G401 (cell line): ENCODE results near the gene TRIM29. TPM values are rescaled to one million over a fixed set of nuclear protein-coding genes. Genes with fewer than 3 reads are reported as not detected.

Experiments used
- DNase-seq: peaks from one replicate; pipeline ENCODE4 v3.0.0-alpha.2; 2015; ENCODE audit warnings: low spot score
- in situ Hi-C: cut with HindIII; loops from 2 replicates; pipeline ENCODE4 v1.10.0; 2016; ENCODE audit warnings: low sequenced_read_pairs, mixed read lengths
- total RNA-seq: library from RNA; depleted of rRNA; stranded (reverse); fragments of >200 nt; shearing (Covaris generic); gene quantifications from 2 replicates; pipeline ENCODE4 v1.2.3, GENCODE V29; 2014

TRIM29 gene
- total RNA-seq, 1 experiment from 2014 or later, result not detected

DNA sequence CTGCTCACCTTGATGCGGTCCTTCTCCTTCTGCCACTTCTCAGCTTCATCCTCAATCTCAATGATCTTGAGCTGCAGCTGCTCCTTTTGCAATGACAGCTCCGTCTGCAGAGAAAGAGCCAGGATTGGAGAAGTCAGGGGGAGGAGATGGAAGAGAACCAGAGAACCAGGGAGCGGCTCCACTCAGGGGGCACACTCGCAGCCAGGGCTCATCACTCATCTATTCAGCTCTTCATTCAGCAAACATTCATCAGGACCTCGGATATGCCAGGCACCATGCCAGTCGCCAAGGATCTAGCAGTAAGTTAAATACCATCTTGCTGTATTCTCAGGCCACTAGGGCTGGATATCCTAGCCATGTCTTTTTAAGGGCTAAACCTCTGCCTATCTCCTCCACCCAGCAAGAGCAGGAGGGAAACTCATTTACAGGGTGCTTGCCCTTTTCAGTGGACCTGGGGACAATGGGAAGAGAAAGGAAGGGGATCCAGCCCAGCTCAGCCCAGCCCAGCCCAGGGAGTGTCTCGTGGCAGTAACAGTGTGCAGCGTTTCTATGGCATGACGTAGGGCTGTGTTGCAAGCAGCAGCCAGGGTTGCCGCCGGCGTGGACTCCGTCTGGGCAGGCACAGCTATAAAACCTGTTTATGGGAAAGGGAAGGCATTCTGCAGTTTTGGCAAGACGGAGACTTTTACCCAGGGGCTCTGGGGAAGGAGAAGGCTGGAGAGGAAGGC, 9.4 kb downstream of the TRIM29 start:
- in situ Hi-C loops, result no loop called here
- peak; percentile 42 for DNase-seq

DNA sequence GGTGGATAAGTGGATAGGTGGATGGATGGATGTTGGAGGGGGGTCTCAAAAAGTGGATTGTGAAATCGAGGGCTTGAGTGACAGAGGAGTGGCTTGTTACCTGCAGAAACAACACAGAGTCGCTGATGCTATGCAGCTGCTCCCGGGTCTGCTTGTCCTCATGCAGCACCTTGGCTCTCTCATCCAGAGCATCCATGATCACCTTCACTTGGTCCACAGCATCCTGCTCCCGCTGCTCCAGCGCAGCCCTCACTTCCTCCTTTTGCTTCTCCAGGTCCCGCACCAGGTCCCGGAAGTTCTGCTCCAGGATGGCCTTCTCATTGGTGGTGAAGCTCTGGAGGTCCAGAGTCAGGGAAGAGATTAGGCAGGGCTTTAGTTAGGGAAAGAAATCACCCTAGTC, 10.7 kb downstream of the TRIM29 start:
- no peak for DNase-seq
- in situ Hi-C loops, result no loop called here

DNA sequence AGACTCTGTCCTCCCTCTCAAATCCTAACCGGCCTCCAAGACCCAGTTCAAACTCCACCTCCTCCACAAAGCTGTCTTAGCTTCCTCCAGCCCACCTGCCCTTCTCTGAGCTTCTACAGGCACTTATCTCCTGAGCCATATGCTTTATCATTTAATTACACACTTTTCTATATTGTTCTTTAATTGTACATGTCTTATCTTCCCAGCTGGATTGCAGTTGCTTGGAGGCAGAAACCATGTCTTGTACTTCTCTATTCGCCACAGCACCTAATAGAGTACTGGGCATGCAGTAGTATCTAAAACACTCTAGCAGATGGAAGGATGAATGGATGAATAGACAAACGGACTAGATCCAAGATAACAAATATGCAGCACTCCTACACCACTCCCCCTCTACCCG, 11.3 kb downstream of the TRIM29 start:
- in situ Hi-C loops, result no loop called here
- no peak for DNase-seq

DNA sequence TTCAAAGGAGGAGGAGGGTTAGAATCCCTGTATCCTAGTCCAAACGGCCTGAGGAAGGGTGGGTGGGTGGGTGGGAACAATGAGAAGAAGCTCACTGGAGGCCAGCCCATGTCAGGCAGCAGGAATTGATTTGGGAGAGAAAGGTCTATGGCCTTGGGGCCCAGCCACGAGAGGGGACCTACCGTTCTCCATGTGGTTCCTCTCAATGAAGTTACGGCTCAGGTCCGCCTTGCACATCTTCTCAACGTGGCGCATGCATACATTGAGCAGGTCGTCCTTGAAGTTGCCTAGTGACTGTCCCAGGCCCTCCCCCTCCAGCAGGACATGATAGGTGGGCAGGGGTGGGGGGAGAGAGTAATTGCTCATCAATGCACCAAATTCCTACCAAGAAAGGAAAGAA, 12.4 kb downstream of the TRIM29 start:
- in situ Hi-C loops, result no loop called here

DNA sequence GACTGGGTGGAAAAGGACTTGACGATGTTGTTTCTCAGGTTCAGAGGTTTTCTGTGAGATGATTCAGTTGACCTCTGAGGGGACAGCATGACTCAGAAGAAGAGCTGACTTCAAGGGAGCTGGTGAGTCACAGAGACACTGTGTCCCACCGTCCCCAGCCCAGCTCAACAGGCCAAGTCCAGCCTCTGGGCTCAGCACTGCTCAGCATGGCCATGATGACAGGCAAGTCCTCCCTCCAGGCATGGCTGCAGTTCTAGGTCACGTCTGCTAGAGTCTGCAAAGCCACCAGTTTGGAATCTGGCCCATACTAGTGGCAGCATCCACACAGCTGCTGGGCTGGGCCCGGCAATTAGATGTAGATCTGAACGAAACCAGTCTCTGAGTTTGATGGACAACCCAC, 12.9 kb downstream of the TRIM29 start:
- in situ Hi-C loops, result no loop called here
- DNase-seq, result no peak

More for the DNA sequence above, 12.4 kb downstream of the TRIM29 start:
- no peak for DNase-seq

DNA sequence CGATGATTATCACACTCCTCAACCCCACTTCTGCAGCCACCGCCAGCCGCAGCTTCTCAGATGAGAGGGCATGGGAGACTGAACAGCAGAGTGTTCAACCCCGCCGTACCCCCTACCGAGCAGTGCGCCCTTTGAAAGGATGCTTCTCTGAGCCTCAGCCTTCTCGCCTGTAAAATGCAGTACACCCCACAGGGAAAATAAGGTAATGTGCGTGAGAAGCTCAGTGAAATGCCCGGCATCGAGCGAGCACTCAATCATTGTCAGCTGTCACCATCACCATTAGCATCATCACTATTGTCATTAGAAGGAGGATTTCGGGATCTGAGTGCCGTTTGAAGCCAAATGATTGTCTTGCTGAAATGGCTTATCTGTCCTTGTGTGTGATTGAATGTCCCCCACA, 13.6 kb downstream of the TRIM29 start:
- in situ Hi-C loops, result no loop called here
- DNase-seq, result no peak

DNA sequence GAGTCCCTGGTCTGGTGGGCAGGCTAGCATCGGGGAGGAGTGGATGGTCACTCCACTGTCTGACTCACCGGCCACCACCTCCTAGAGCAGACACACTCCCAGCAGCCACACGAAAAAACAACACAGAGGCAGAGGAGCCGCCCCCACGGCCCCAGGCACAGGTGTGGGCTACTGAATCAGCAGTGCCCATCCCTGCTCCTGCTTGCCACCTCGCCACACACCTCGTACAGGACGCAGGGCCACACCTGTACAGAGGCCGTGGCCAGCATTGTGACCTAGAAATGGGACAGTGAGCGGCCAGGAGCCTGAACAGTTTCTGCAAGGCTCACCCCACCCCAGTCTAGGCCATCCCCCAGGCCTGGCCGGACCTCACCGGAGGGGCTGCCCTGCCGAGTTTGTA, 14.0 kb downstream of the TRIM29 start:
- DNase-seq, result no peak
- in situ Hi-C loops, result no loop called here

DNA sequence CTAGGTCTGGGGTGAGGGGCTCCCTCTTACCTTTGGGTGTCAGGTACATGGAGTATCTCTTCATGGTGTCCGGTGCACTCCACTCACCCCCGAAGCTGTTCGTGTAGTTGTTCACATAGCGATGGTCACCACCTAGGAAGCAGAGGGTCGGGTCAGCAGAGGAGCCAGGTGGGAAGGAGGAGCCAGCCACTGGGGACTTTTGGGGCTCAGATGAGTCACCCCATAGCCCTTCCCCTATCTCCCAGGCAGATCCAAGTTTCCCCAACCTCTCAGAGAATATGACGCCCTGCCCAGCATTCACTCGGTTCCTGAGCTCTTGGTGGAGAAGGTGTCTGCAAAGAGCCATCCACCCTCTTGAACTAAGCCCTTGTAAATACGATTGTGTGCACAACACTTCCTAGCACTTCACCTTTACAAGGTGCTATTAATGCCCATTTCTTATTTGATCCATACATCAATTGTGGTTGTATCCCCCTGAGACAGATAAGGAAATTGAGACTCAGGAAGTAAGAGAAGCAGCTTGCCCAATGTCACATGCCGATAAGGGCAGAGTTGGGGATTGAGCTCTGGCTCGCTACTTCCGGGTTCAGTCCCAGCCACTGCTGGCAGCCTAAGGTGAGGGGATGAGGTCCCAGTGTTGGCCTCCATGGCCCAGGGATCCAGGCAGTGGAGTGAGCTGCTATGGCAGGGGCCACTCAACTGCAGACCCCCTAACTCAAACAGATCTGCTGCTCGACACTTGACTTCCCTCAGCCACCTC, 14.8 kb downstream of the TRIM29 start:
- DNase-seq, result no peak
- in situ Hi-C loops, result no loop called here

DNA sequence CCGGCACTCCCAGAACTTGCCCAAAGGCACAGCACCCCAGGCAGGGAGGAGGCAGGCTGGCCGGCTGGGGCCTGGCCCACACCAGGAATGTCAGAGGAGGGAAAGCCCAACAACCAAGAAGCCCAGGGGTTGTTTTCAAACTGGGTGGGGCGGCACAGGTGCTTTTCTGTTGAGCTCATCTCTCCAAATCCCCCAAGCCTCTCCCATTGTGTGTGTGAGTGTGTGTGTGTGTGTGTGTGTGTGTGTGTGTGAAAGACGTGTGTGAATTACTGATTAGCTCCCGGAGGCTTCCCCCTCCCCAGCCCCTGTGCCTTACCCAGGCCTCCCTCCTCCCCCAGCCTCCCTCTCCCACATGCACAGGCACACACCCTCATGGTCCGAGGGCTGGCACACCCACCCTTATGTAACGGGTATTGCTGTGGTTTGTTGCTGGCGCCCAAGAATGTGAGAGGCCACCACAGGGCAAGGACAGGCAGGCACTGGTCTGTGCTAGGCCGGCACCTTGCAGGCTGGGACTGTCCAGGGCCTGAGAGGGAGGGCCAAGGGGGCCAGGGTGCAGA, 15.9 kb downstream of the TRIM29 start:
- in situ Hi-C loops, result no loop called here
- no peak for DNase-seq

DNA sequence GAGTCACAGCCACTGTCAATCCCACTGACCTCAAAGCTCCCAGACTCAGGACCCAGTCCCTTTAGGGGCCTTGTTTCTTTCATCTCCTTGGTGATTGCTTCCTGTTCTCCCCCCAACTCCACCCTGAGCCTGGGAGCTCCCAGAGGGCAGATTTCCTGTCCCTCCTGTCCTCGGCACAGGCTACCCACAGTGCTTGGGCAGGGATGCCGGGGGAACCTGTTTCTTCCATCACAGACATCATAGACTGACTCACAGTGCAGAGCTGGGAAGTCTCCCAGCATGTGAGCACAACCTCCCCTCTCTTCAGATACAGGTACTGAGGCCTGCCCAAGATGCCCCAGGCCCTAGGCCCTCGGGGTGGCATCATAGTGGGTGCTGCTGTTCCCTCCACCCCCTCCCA, 16.6 kb downstream of the TRIM29 start:
- DNase-seq, result no peak
- in situ Hi-C loops, result no loop called here

DNA sequence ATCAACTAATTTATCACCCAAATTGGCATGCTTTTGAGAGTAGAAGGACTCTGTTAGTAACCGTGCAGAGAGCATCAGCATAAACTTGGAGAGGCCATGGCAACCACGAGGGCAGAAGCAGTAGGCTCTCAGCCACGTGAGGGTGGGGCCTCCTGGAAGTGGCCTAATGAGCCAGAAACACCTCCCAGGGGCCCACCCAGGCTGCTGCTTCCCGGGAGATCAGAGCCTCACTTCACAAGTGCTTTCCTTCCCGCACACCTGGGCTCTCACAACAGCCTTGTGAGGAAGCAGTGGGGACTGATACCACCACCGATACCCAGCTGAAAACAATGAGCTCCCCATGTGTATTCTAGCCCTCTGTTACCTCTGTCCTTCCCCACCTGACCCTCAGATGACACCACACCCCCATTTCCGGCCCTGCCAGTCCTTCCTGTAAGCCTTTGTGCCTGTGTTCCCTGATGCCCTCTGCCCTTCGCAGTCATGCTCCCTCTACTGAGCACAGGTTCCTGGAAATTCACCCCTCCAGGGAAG, 17.0 kb downstream of the TRIM29 start:
- DNase-seq, result no peak
- in situ Hi-C loops, result no loop called here

DNA sequence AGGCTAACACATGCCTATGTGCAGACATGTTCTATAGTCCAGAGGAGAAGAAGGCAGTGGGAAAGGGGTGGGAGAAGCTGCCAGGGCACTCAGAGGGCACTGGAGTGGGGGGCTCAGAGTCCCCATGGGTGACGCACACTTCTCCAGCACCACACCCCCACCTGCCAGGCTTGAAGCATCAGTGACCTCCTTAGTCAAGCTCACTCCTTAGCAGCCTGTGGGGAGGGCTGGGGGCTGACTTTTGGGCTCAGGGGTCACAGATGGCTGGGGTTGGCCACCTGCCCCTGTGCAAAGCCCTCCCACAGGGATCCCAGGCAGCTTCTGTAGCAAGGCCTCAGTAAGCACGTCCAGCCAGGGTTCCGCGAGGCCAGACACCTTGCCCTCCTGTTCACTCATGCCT, 18.8 kb downstream of the TRIM29 start:
- in situ Hi-C loops, result no loop called here
- DNase-seq, result no peak

DNA sequence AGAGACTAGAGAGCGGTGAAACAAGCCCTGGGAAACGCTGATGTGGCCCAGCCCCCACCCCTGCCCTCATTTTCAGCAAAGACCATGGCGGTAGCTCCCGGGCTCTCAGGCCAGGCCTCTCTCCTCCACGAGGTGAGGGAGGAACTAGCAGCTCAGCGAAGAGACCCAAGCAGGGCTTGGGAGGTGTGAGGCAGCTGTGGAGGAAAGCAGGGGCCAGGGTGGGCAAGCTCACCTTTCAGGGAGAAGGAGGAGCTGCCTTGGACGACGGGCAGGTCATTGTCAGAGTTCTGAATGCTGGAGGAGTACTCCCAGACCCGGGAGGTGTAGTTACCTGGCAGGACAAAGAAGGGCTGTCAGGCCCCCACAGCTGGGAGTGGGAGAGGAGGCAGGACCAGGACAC, 19.9 kb downstream of the TRIM29 start:
- in situ Hi-C loops, result no loop called here
- DNase-seq, result no peak

DNA sequence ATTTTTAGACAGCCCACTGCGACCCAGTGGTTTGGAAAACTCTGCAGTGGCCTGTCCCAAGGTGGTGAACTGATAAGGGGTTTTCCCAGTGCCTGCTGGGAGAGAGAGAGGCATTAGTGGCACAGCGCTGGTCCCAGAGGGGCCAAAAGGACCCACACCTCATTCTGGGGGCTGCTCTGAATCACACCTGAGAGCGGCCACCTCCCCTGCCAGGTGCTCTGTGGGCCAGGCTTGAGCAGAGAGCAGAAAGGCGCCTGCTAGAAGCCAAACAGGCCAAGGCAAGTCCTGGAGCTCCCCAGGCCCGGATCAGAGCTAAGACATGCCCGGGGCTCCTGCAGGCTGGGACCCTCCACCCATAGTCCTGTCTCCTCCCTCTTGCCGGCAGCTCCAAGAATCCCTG, 20.9 kb downstream of the TRIM29 start:
- in situ Hi-C loops, result no loop called here
- DNase-seq, result no peak

DNA sequence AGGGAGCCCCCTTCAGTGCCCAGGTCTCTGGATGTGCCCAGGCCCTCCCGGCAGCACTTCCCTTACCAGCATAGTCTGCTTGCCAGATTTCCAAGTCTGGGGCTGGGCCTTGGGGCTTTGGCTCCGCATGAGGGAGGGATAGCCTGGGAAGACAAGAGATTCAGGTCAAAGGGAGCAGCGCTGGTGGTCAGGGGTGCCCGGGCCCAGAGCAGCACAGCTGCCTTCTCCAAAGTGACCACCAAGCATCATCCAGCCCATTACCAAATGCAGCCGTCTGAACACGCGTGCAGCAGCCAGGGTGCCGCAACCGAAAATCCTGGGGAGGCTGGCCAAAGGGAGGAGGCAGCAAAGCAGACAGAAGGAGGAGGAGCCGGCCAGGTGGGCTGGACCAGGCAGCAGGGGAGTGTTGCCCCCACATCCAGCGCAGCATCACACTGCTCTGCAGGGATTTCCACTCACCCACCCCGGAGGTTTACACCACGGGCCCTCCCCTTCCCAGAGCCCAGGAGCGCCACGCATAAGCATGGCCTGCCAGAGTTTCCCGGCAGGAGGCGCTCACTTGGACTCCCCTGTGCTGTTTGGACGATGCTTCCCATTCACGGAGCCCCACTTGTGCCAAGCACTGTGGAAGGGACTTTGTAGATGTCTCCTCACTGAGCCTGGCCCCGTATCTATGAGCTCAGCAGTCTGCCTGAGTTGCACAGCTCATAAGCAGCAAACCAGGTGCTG, 22.5 kb downstream of the TRIM29 start:
- in situ Hi-C loops, result no loop called here
- DNase-seq, result no peak

DNA sequence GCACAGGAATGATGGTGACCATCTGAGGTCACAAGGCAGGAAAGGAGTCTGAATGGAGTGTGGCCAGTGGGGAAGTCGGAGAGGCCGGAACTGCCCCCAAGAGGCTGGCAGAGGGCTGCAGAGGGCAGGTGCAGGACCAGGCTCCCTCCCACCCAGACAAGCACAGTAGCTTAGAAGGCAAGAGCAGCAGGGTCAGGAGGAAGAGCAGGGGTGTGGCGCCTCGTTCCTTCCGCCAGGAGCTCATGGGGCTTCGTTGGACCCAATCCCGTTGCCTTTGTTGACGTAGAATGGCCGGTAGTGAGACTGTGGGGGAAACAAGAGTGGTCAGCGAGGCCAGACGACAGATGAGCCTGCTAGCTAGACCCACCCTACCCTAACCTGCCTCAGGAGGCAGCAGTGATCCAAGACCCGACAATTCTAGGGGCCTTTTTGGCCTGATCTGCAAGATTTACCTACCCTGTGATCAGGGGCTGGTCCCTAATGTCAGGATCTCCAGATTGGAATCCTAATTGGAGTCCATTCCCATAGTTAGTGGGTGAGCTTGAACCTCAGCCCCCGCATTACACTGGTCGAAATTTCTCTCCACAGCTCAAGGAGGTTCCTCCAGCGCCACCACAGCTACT, 25.6 kb downstream of the TRIM29 start:
- in situ Hi-C loops, result no loop called here
- no peak for DNase-seq

DNA sequence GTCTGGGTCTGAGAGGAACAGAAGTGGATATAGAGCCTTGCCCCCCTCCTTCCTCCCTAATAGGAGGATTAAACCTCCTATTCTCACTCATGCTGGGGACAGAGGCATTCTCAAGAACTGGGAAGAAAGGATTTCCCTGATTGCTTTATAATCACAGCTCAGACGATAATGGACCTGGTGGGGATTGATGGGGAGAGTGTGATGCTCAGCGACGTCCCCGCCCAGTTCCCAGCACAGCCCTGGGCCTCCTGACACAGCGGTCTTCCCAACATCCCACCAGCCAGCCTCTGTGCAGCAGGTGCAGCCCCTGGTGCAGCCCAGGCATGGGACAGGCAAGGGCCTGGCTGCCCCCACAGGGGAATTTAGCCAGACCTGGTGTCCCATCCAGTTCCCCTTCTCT, 28.4 kb downstream of the TRIM29 start:
- DNase-seq, result no peak
- in situ Hi-C loops, result no loop called here

DNA sequence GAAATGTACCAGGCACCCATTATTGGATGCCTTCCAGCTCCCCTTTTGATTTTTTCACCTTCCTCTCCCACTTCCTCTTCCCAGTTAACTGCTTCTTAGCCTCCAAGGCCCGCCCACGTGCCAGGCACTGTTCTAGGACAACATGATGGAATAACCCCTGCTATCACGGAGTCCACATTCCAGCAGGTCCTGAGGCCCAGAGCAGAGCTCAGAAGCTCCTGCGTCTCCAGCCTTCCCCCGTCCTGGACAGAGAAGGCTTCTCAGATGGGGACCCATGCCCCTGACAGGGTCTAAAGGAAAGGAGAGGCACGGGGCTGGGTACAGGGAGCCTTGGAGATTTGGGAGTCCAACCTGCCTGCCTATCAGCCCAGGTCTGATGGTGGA, 29.1 kb downstream of the TRIM29 start:
- in situ Hi-C loops, result no loop called here
- no peak for DNase-seq

DNA sequence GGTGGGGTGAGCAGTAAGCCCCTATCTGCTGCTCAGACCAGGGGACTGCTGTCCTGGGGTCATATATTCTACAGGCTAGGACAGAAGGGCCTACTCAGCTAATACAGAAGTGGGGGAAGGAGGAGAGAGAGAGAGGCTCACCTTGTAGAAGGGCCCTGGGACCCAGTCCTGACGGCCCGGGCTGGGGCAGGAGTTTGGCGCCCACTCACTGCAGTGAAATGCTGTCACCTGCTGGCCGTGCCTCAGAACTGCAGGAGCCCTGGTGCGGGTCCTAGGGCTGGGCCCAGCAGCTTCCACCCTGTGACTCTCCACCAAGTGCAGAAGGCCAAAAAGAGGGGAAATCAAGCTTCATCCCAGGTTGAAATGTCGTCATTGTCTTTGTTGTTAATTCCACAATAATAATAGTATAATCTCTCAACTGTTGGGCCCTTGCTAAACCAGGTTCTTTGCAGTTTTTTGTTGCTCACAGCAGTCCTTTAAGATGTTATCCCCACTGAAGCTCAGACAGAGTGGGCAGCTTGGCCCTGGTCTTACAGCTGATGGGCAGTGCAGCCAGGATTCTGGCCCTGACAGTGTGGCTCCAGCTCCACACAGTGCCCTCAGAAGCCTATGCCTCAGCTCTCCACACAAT, 29.6 kb downstream of the TRIM29 start:
- in situ Hi-C loops, result no loop called here

More for the DNA sequence above, 29.6 kb downstream of the TRIM29 start:
- DNase-seq, result peak; percentile 65
